ENCODE measurements around the gene FBXO15.

FBXO15 gene

GRCh38 chr18:74185860-74186259 lies 38.2 kb upstream of the FBXO15 start:
- no peak for TF ChIP-seq CTCF (conservative IDR thresholded peaks at IDR 0.05)
- no peak overlapping the region for H3K27ac ChIP-seq

GRCh38 chr18:74184875-74185274 lies 37.2 kb upstream of the FBXO15 start:
- TF ChIP-seq CTCF (conservative IDR thresholded peaks at IDR 0.05): no peak
- H3K27ac ChIP-seq: no peak overlapping the region

DNA sequence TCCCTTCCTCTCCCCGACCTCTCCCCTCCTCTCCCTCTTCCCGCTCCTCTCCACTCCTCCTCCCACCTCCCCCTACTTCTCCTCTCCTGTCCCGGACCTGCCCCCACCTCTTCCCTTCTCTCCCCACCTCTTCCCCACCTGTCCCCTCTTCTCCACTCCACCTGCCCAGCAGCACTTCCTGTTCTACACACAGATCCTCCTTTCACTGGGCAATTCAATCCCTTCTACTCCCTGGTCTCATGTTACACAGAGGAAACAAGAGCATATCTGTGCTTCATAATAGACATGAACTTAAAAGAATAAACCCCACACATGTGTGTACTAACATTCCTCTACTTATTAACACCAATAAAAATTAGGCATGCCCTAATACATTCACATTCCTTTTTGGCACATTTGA lies 35.5 kb upstream of the FBXO15 start:
- no peak for TF ChIP-seq CTCF (conservative IDR thresholded peaks at IDR 0.05)

GRCh38 chr18:74182335-74182734 lies 34.7 kb upstream of the FBXO15 start:
- no peak overlapping the region for H3K27ac ChIP-seq
- TF ChIP-seq CTCF (conservative IDR thresholded peaks at IDR 0.05): no peak

More for the DNA sequence above, 35.5 kb upstream of the FBXO15 start:
- H3K27ac ChIP-seq: no peak overlapping the region

DNA sequence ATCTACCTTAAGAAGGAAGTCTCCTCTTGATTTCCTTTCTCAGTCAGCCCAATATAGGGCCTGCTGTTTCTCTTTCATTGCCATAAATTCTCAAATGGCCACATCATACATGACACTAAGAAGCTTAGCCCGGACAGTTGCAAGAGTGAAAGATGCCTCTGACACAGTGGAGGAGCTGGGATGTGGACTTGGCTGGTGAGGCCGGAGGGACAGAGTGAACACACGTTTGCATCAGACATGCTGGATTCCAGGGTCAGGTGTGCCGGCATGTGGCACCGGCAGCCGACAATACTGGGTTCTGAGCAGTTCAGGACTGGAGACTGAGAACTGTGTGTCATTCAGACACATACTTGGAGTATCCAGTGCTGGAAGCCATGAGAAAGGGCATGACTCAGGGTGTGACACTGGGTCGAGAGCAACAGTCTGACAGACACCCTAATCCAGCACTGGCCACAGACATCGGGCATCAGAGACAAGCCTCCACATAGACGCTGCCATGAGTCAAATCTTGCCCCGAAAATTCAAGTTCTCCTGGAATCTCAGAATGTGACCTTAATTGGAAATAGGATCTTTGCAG lies 32.1 kb upstream of the FBXO15 start:
- H3K27ac ChIP-seq: no peak overlapping the region
- TF ChIP-seq CTCF (conservative IDR thresholded peaks at IDR 0.05): no peak

DNA sequence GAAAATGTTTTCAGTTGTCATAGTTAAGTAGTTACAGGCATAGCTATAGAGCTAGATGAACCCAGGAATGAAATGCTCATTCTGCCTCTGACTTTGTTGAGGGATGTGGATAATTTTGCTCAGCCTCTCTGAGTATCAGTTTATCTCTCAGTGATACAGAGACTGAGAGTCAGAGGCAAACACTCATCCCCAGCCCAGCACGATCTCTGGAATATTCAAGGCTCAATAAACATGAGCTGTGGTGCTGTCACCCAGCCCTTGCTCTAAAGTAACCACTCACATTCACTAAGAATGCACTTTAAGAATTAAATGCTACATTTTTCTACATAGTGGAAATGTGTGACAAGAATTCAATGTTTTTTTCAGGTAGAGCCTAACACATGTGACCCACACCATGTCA lies 31.2 kb upstream of the FBXO15 start:
- no peak for TF ChIP-seq CTCF (conservative IDR thresholded peaks at IDR 0.05)
- H3K27ac ChIP-seq: no peak overlapping the region

DNA sequence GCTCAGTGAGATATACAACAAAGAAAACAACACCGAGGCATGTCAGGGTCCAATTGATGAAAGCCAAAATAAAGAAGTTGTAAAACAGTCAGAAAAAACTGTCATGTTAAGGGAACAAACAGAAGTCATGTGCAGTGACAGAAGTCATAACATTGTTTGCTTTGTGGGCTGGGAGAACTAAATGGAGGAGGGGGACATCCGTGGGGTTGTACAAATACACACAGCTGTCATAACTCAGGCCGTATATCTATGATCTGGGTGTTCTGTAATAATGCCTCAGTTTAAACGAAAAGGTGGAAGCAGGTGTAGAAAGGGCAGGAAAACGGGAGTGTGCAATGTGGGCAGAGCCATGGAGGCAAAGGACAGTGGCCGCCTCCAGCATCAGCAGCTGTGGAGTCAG lies 28.0 kb upstream of the FBXO15 start:
- peak overlapping the region; percentile 33; the same call in 1 of the 2 replicates for H3K27ac ChIP-seq
- no peak for TF ChIP-seq CTCF (conservative IDR thresholded peaks at IDR 0.05)
